Measurements from ENCODE around the gene ERN1. TPM values are rescaled to one million over a fixed set of nuclear protein-coding genes. Genes with fewer than 3 reads are reported as not detected.

ERN1 gene
- total and polyA plus RNA-seq, 2 of the 13 experiments (the other 11 are each of a cell fraction or from before 2014, with no cell fraction given): 6.0 to 12.7 TPM

DNA sequence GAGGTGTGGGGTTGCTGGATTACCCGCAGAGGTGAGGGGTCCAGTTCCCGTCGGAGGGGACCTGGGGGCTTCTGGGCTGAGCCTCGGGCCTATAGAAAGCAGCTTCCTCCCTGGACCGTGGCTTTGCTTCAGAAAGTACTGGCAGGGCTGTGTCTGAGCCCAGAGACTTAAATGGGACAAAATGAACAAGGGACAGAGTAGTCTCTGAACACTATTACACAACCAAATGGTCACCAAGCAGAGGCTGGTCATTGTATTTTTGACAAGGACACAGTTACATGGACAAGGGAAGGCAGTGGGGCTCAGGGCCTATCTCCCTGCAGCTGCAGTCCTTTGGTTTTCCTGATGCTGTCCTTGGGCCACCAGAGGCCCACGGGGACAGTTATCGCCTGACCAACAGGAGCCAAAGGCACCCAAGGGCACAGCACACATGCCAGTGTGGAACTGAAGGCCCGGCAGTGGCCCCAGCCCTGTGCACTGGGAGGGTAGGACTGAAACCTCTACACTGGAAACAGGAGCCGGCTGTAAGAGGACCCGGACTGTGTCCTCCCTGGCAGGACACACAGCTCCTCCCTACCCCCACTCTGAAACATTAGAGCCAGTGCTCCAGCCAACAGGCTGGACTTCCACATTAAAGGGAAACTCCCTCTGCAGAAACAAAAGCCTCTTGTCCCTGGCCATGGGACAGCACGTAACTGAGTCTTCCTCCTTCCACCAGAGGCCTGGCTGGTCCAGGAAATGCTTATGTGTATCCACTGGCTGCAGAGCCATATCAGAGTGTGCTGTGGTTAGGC lies 26.0 kb upstream of the ERN1 start (continued):
- TF ChIP-seq, protein P1, sequence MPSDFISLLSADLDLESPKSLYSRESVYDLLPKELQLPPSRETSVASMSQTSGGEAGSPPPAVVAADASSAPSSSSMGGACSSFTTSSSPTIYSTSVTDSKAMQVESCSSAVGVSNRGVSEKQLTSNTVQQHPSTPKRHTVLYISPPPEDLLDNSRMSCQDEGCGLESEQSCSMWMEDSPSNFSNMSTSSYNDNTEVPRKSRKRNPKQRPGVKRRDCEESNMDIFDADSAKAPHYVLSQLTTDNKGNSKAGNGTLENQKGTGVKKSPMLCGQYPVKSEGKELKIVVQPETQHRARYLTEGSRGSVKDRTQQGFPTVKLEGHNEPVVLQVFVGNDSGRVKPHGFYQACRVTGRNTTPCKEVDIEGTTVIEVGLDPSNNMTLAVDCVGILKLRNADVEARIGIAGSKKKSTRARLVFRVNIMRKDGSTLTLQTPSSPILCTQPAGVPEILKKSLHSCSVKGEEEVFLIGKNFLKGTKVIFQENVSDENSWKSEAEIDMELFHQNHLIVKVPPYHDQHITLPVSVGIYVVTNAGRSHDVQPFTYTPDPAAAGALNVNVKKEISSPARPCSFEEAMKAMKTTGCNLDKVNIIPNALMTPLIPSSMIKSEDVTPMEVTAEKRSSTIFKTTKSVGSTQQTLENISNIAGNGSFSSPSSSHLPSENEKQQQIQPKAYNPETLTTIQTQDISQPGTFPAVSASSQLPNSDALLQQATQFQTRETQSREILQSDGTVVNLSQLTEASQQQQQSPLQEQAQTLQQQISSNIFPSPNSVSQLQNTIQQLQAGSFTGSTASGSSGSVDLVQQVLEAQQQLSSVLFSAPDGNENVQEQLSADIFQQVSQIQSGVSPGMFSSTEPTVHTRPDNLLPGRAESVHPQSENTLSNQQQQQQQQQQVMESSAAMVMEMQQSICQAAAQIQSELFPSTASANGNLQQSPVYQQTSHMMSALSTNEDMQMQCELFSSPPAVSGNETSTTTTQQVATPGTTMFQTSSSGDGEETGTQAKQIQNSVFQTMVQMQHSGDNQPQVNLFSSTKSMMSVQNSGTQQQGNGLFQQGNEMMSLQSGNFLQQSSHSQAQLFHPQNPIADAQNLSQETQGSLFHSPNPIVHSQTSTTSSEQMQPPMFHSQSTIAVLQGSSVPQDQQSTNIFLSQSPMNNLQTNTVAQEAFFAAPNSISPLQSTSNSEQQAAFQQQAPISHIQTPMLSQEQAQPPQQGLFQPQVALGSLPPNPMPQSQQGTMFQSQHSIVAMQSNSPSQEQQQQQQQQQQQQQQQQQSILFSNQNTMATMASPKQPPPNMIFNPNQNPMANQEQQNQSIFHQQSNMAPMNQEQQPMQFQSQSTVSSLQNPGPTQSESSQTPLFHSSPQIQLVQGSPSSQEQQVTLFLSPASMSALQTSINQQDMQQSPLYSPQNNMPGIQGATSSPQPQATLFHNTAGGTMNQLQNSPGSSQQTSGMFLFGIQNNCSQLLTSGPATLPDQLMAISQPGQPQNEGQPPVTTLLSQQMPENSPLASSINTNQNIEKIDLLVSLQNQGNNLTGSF (CRISPR knock-in tag; IDR thresholded peaks at IDR 0.05): peak; percentile 34; the same call in 1 of the 2 replicates
- TF ChIP-seq ZSCAN31 (CRISPR knock-in tag; IDR thresholded peaks at IDR 0.05; ENCODE audit: low read depth): 0 out of 2 replicates have a peak, but pooled peaks have one; percentile 17
- TF ChIP-seq, protein P2, sequence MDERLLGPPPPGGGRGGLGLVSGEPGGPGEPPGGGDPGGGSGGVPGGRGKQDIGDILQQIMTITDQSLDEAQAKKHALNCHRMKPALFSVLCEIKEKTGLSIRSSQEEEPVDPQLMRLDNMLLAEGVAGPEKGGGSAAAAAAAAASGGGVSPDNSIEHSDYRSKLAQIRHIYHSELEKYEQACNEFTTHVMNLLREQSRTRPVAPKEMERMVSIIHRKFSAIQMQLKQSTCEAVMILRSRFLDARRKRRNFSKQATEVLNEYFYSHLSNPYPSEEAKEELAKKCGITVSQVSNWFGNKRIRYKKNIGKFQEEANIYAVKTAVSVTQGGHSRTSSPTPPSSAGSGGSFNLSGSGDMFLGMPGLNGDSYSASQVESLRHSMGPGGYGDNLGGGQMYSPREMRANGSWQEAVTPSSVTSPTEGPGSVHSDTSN (CRISPR knock-in tag; IDR thresholded peaks at IDR 0.05): no peak
- TF ChIP-seq HOXA9 (CRISPR knock-in tag; IDR thresholded peaks at IDR 0.05; ENCODE audit: borderline replicate concordance): no peak
- 0 out of 2 replicates have a peak, but pooled peaks have one; percentile 14 for TF ChIP-seq RBAK (CRISPR knock-in tag; IDR thresholded peaks at IDR 0.05)
- TF ChIP-seq ZNF660 (CRISPR knock-in tag; IDR thresholded peaks at IDR 0.05; ENCODE audit: borderline replicate concordance, low read depth): no peak; the same call in 1 of the 2 replicates
- TF ChIP-seq KDM1A (CRISPR knock-in tag; IDR thresholded peaks at IDR 0.05): peak; percentile 39; the same call in 1 of the 2 replicates
- no peak for TF ChIP-seq ZKSCAN5 (CRISPR knock-in tag; IDR thresholded peaks at IDR 0.05)
- TF ChIP-seq ZNF143 (CRISPR knock-in tag; IDR thresholded peaks at IDR 0.05): no peak
- no peak for TF ChIP-seq EED (CRISPR knock-in tag; IDR thresholded peaks at IDR 0.05)
- 0 out of 2 replicates have a peak, but pooled peaks have one; percentile 27 for TF ChIP-seq ZNF335 (CRISPR knock-in tag; IDR thresholded peaks at IDR 0.05)
- 0 out of 2 replicates have a peak, but pooled peaks have one; percentile 66 for TF ChIP-seq ZNF678 (CRISPR knock-in tag; IDR thresholded peaks at IDR 0.05)
- no peak for TF ChIP-seq ZNF510 (CRISPR knock-in tag; IDR thresholded peaks at IDR 0.05; ENCODE audit: low read depth)
- TF ChIP-seq TCF12 (IDR thresholded peaks at IDR 0.05): no peak
- no peak for TF ChIP-seq TCF12 (CRISPR knock-in tag; IDR thresholded peaks at IDR 0.05)
- TF ChIP-seq CCAR2 (optimal IDR thresholded peaks at IDR 0.05; ENCODE audit: low read depth, low read length): no peak
- peak in 1 of 2 experiments; percentile 59; a peak in 2 of 4 replicates for TF ChIP-seq EP300 (IDR thresholded peaks at IDR 0.05; ENCODE audit: low read depth in 2 of 2, low read length in 2 of 2)
- TF ChIP-seq EP300 (CRISPR knock-in tag; IDR thresholded peaks at IDR 0.05; ENCODE audit: borderline replicate concordance): 0 out of 2 replicates have a peak, but pooled peaks have one; percentile 65
- TF ChIP-seq CAMTA2 (CRISPR knock-in tag; IDR thresholded peaks at IDR 0.05; ENCODE audit: borderline replicate concordance): no peak
- TF ChIP-seq, protein P3, sequence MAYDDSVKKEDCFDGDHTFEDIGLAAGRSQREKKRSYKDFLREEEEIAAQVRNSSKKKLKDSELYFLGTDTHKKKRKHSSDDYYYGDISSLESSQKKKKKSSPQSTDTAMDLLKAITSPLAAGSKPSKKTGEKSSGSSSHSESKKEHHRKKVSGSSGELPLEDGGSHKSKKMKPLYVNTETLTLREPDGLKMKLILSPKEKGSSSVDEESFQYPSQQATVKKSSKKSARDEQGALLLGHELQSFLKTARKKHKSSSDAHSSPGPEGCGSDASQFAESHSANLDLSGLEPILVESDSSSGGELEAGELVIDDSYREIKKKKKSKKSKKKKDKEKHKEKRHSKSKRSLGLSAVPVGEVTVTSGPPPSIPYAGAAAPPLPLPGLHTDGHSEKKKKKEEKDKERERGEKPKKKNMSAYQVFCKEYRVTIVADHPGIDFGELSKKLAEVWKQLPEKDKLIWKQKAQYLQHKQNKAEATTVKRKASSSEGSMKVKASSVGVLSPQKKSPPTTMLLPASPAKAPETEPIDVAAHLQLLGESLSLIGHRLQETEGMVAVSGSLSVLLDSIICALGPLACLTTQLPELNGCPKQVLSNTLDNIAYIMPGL (CRISPR knock-in tag; IDR thresholded peaks at IDR 0.05; ENCODE audit: borderline replicate concordance in 1 of 2, low read depth in 1 of 2): peak; percentile 38 to 63; a peak in 2 of 4 replicates
- peak; percentile 67; the same call in 1 of the 2 replicates for TF ChIP-seq RAD21 (CRISPR knock-in tag; IDR thresholded peaks at IDR 0.05)
- TF ChIP-seq ZSCAN30 (CRISPR knock-in tag; IDR thresholded peaks at IDR 0.05): no peak

Data from HepG2 (cell line).